CD14-positive monocyte (primary cell): Measurements from ENCODE around the gene EEFSEC. TPM values are rescaled to one million over a fixed set of nuclear protein-coding genes. Genes with fewer than 3 reads are reported as not detected.

Experiments
- DNase-seq, 3 donors: peaks; one replicate each; pipeline ENCODE4 v3.0.0-alpha.2; 2011 to 2022
- H2AFZ ChIP-seq: 2 replicates; pipeline ENCODE4 v1.6.0; 2012; ENCODE audit warnings: mild to moderate bottlenecking, low read depth, low read length, inconsistent platforms; ENCODE audit not compliant: insufficient read depth, poor library complexity, severe bottlenecking
- H3K27ac ChIP-seq, 2 donors: 1 replicate in 1 of 2; 2 replicates in 1 of 2; pipeline ENCODE4 v1.5.1; 2012 to 2013; ENCODE audit warnings: low read length in 2 of 2, control low read depth in 1 of 2, inconsistent platforms in 1 of 2, low read depth in 1 of 2, mild to moderate bottlenecking in 1 of 2
- H3K27me3 ChIP-seq, 2 donors: one replicate each; pipeline versions ENCODE4 v1.6.0 to v1.6.1; 2011 to 2013; ENCODE audit warnings: low read length in 2 of 2; ENCODE audit not compliant: control insufficient read depth in 2 of 2, insufficient read depth in 2 of 2
- H3K36me3 ChIP-seq, 2 donors: replicated peaks in 1 of 2; 1 replicate in 1 of 2; 2 replicates in 1 of 2; pipeline versions ENCODE4 v1.5.1 to v1.6.1; 2012 to 2013; ENCODE audit warnings: low read length in 2 of 2, control low read depth in 1 of 2, inconsistent platforms in 1 of 2, mild to moderate bottlenecking in 1 of 2; ENCODE audit not compliant: insufficient read depth in 2 of 2, control insufficient read depth in 1 of 2
- H3K4me1 ChIP-seq, 2 donors: 1 replicate in 1 of 2; 2 replicates in 1 of 2; pipeline versions ENCODE4 v1.5.1 to v1.6.1; 2012 to 2013; ENCODE audit warnings: low read length in 2 of 2, control low read depth in 1 of 2, inconsistent platforms in 1 of 2, mild to moderate bottlenecking in 1 of 2, moderate library complexity in 1 of 2; ENCODE audit not compliant: insufficient read depth in 2 of 2, control insufficient read depth in 1 of 2
- H3K4me2 ChIP-seq: replicated peaks from 2 replicates; pipeline ENCODE3; 2012; ENCODE audit warnings: low read length, moderate library complexity, mild to moderate bottlenecking; ENCODE audit not compliant: poor library complexity, severe bottlenecking; ENCODE audit errors: extremely low read depth
- H3K4me3 ChIP-seq, 3 experiments: fragments of 200-600 bp in 1 of 3; sonication (generic) in 1 of 3; replicated peaks in 1 of 3; 1 replicate in 2 of 3; 2 replicates in 1 of 3; pipeline ENCODE4 v1.5.1; 2011 to 2013; ENCODE audit warnings: low read length in 3 of 3, mild to moderate bottlenecking in 3 of 3, control low read depth in 2 of 3, low read depth in 2 of 3, inconsistent platforms in 1 of 3, moderate library complexity in 1 of 3
- H3K79me2 ChIP-seq: 2 replicates; pipeline ENCODE4 v1.6.0; 2012; ENCODE audit warnings: mild to moderate bottlenecking, control low read depth, inconsistent platforms, low read length, moderate library complexity; ENCODE audit not compliant: insufficient read depth
- H3K9ac ChIP-seq: 2 replicates; pipeline ENCODE4 v1.6.0; 2017; ENCODE audit warnings: low read length, mild to moderate bottlenecking; ENCODE audit not compliant: insufficient read depth, poor library complexity, severe bottlenecking
- H3K9me3 ChIP-seq, 2 donors: replicated peaks in 1 of 2; 1 replicate in 1 of 2; 2 replicates in 1 of 2; pipeline versions ENCODE4 v1.5.1 to v1.6.1; 2012 to 2013; ENCODE audit warnings: low read length in 2 of 2, control low read depth in 1 of 2; ENCODE audit not compliant: control insufficient read depth in 1 of 2, insufficient read depth in 1 of 2
- H4K20me1 ChIP-seq: 2 replicates; pipeline ENCODE4 v1.6.0; 2012; ENCODE audit warnings: mild to moderate bottlenecking, low read length, control low read depth, moderate library complexity; ENCODE audit not compliant: insufficient read depth
- H3K27ac Mint-ChIP-seq, 7 donors: one replicate each; pipeline ENCODE4 v1.8.0; 2020; ENCODE audit warnings: mild to moderate bottlenecking in 7 of 7, mixed read lengths in 7 of 7, moderate library complexity in 6 of 7, inconsistent platforms in 2 of 7
- H3K27me3 Mint-ChIP-seq, 3 donors: one replicate each; pipeline ENCODE4 v1.8.0; 2021 to 2022; ENCODE audit warnings: low read depth in 3 of 3, mild to moderate bottlenecking in 3 of 3, mixed read lengths in 3 of 3, moderate library complexity in 3 of 3, inconsistent platforms in 1 of 3
- H3K36me3 Mint-ChIP-seq, 2 donors: one replicate each; pipeline ENCODE4 v1.8.0; 2020; ENCODE audit warnings: mixed read lengths in 2 of 2, inconsistent platforms in 1 of 2, mild to moderate bottlenecking in 1 of 2
- H3K4me1 Mint-ChIP-seq: one replicate; pipeline ENCODE4 v1.8.0; 2020; ENCODE audit warnings: mild to moderate bottlenecking, mixed read lengths
- H3K4me3 Mint-ChIP-seq, 2 donors: one replicate each; pipeline ENCODE4 v1.8.0; 2020; ENCODE audit warnings: mild to moderate bottlenecking in 2 of 2, mixed read lengths in 2 of 2, moderate library complexity in 1 of 2
- H3K9me3 Mint-ChIP-seq, 7 donors: one replicate each; pipeline ENCODE4 v1.8.0; 2020 to 2022; ENCODE audit warnings: mixed read lengths in 7 of 7, mild to moderate bottlenecking in 6 of 7, moderate library complexity in 6 of 7, inconsistent platforms in 2 of 7
- CTCF ChIP-seq: fragments of 200-600 bp; IDR thresholded peaks from one replicate; pipeline ENCODE4 v1.8.0; 2022; ENCODE audit warnings: antibody characterized with exemption, mild to moderate bottlenecking
- WGBS: methylation state at CpG from one replicate; pipeline ENCODE4 v1.1.5; 2013; ENCODE audit warnings: missing lambda C conversion rate; ENCODE audit not compliant: insufficient coverage; 5-methylcytosine and 5-hydroxymethylcytosine counted together
- intact Hi-C, 2 donors: fragments of 100-400 bp; cut with micrococcal nuclease; formaldehyde crosslinking; loops; one replicate each; pipeline versions ENCODE4 v1.15.0 to v1.15.1; 2023
- polyA plus RNA-seq, 3 donors: library from polyadenylated mRNA; depleted of rRNA in 1 of 3; unstranded in 2 of 3; stranded (reverse) in 1 of 3; fragments of 300-500 nt in 2 of 3; fragments of >200 nt in 1 of 3; fragmentation: Illumina TruSeq in 2 of 3; gene quantifications; 1 replicate in 2 of 3; 2 replicates in 1 of 3; pipeline ENCODE4 v1.2.3, GENCODE V29; 2012 to 2021

Gene EEFSEC
- polyA plus RNA-seq, 3 donors: 13.3 to 14.9 (median 14.9) TPM

- Mint-ChIP-seq H3K27ac (peak overlapping the region in 1 of 7 donors; percentile 76), H3K4me3 (no peak overlapping the region), H3K36me3 (peaks cover 29 to 32% of the 10 kb centered on the region in 2 donors), H3K4me1 (peaks cover 5% of the 10 kb centered on the region), H3K9me3 (no peaks in the 10 kb centered on the region), H3K27me3 (no peaks in the 10 kb centered on the region)
- Histone ChIP-seq H3K79me2 (no peaks in the 10 kb centered on the region), H3K4me1 (no peaks in the 10 kb centered on the region), H2AFZ (no peak overlapping the region), H3K27ac (no peak overlapping the region), H3K36me3 (peaks cover 19 to 38% of the 10 kb centered on the region in 2 donors), H3K4me2 (no peak overlapping the region), H4K20me1 (no peaks in the 10 kb centered on the region), H3K9me3 (no peaks in the 10 kb centered on the region), H3K27me3 (no peaks in the 10 kb centered on the region), H3K4me3 (no peak overlapping the region), H3K9ac (no peak overlapping the region)
- no peak for TF ChIP-seq CTCF
- WGBS: 100% methylated on average over 2 of the region's 6 CpGs
- no peak for DNase-seq
- intact Hi-C loops: no loop called here
Observed at GRCh38 chr3:128344052-128344735, 190.9 kb downstream of the EEFSEC start.

GRCh38 chr3:128345196-128345595 is 191.9 kb downstream of the EEFSEC start:
- Mint-ChIP-seq H3K27me3 (no peaks in the 10 kb centered on the region), H3K9me3 (no peaks in the 10 kb centered on the region), H3K4me3 (no peak overlapping the region), H3K27ac (no peak overlapping the region), H3K36me3 (peaks cover 32 to 35% of the 10 kb centered on the region in 2 donors), H3K4me1 (peaks cover 5% of the 10 kb centered on the region)
- Histone ChIP-seq H3K27ac (no peak overlapping the region), H3K4me2 (no peak overlapping the region), H3K36me3 (peaks cover 22 to 38% of the 10 kb centered on the region in 2 donors), H3K9ac (no peak overlapping the region), H3K4me3 (no peak overlapping the region), H3K79me2 (no peaks in the 10 kb centered on the region), H3K9me3 (no peaks in the 10 kb centered on the region), H2AFZ (no peak overlapping the region), H3K4me1 (no peaks in the 10 kb centered on the region), H4K20me1 (no peaks in the 10 kb centered on the region), H3K27me3 (no peaks in the 10 kb centered on the region)
- TF ChIP-seq CTCF: no peak
- no peak for DNase-seq
- intact Hi-C loops: no loop called here
- WGBS: 100% methylated on average over 2 of the region's 4 CpGs
